ENCODE data around the gene APOO. TPM values are rescaled to one million over a fixed set of nuclear protein-coding genes. Genes with fewer than 3 reads are reported as not detected.

Gene APOO
- polyA plus RNA-seq, 2 of the 4 experiments (the other 2 are of a cell fraction) = 33.5 to 59.4 TPM

DNA sequence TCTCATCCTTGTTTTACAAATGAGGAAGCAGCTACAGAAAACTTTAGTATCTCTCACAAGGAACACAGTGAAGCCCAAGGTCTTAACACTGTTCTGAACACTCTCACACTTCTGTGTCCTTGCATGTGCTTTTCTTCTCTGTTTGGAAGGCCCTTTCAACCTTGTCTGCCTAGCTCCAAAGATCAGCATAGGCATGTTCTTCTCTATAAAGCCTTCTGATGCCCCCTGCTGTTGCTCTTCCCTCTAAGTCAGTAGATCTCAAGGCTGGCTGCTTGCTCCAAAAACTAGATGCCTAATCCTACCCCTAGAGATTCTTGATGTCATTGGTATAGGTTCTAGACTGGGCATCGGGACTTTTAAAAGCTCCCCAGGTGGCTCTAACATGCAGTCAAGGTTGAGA is 5.9 kb downstream of the APOO start:
- ATAC-seq (peak; percentile 83 to 84), DNase-seq (ENCODE audit: low read depth in 1 of 2, low spot score in 1 of 2) (peak; percentile 62 to 92), FAIRE-seq (peak; percentile 77)
- 0% methylated on average over 1 of the region's 1 CpG for WGBS (ENCODE audit: missing lambda C conversion rate)
- peaks cover 66% of the 10 kb centered on the region for H3K4me1 ChIP-seq
- H3K4me3 ChIP-seq = peak overlapping the region; percentile 22; the same call in 2 of the 3 replicates
- H3K9me3 ChIP-seq = no peaks in the 10 kb centered on the region
- peak overlapping the region; percentile 87 for H3K4me2 ChIP-seq
- ChIA-PET POLR2A (interaction anchor here (1.0 to 6.0 kb wide), 9 partner anchors 12 to 159 kb away, joined by 5 to 218 read pairs (median 11); partner anchors contain the start of genes ACOT9, EIF2S3 and SAT1), CTCF (interaction anchor here (0.6 to 10.0 kb wide), 65 partner anchors 10 to 568 kb away, joined by 3 to 312 read pairs (median 6); partner anchors contain the start of genes ACOT9, EIF2S3 and SAT1)
- TF ChIP-seq MAFK (IDR thresholded peaks at IDR 0.05; ENCODE audit: partially characterized antibody) (no peak), ZFP36 (IDR thresholded peaks at IDR 0.05; ENCODE audit: borderline replicate concordance, partially characterized antibody) (no peak), HEYL (CRISPR knock-in tag; IDR thresholded peaks at IDR 0.05) (0 out of 2 replicates have a peak, but pooled peaks have one; percentile 1), CHD2 (IDR thresholded peaks at IDR 0.05; ENCODE audit: low read length, partially characterized antibody) (no peak), RAD21 (conservative IDR thresholded peaks at IDR 0.05 in 1 of 2, IDR thresholded peaks at IDR 0.05 in 1 of 2) (peak; percentile 90 to 92), SMC3 (IDR thresholded peaks at IDR 0.05) (peak; percentile 96), E2F6 (IDR thresholded peaks at IDR 0.05; ENCODE audit: borderline replicate concordance, low read depth) (no peak), GATA3 (IDR thresholded peaks at IDR 0.05; ENCODE audit: borderline replicate concordance) (no peak), CHD4 (IDR thresholded peaks at IDR 0.05; ENCODE audit: borderline replicate concordance) (no peak), ESRRA (IDR thresholded peaks at IDR 0.05; ENCODE audit: borderline replicate concordance, low read length) (no peak), ZNF302 (CRISPR knock-in tag; IDR thresholded peaks at IDR 0.05) (no peak; the same call in 1 of the 2 replicates), ELK1 (IDR thresholded peaks at IDR 0.05; ENCODE audit: low read depth, low read length) (no peak), ZSCAN20 (CRISPR knock-in tag; IDR thresholded peaks at IDR 0.05) (no peak), NPAS2 (CRISPR knock-in tag; IDR thresholded peaks at IDR 0.05; ENCODE audit: borderline replicate concordance) (no peak), JUNB (IDR thresholded peaks at IDR 0.05) (no peak), HOXB13 (CRISPR knock-in tag; IDR thresholded peaks at IDR 0.05; ENCODE audit: low read depth) (no peak), JUN (IDR thresholded peaks at IDR 0.05) (no peak), PBX3 (IDR thresholded peaks at IDR 0.05) (no peak), TFCP2L1 (CRISPR knock-in tag; IDR thresholded peaks at IDR 0.05) (no peak), PHF8 (IDR thresholded peaks at IDR 0.05; ENCODE audit: borderline replicate concordance, low read depth) (no peak), POLR2A (IDR thresholded peaks at IDR 0.05; ENCODE audit: low read length) (no peak)
- TF ChIP-seq, protein P1, sequence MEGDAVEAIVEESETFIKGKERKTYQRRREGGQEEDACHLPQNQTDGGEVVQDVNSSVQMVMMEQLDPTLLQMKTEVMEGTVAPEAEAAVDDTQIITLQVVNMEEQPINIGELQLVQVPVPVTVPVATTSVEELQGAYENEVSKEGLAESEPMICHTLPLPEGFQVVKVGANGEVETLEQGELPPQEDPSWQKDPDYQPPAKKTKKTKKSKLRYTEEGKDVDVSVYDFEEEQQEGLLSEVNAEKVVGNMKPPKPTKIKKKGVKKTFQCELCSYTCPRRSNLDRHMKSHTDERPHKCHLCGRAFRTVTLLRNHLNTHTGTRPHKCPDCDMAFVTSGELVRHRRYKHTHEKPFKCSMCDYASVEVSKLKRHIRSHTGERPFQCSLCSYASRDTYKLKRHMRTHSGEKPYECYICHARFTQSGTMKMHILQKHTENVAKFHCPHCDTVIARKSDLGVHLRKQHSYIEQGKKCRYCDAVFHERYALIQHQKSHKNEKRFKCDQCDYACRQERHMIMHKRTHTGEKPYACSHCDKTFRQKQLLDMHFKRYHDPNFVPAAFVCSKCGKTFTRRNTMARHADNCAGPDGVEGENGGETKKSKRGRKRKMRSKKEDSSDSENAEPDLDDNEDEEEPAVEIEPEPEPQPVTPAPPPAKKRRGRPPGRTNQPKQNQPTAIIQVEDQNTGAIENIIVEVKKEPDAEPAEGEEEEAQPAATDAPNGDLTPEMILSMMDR (IDR thresholded peaks at IDR 0.05) = peak; percentile 67
- TF ChIP-seq, protein P2, sequence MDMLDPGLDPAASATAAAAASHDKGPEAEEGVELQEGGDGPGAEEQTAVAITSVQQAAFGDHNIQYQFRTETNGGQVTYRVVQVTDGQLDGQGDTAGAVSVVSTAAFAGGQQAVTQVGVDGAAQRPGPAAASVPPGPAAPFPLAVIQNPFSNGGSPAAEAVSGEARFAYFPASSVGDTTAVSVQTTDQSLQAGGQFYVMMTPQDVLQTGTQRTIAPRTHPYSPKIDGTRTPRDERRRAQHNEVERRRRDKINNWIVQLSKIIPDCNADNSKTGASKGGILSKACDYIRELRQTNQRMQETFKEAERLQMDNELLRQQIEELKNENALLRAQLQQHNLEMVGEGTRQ (IDR thresholded peaks at IDR 0.05) = no peak
- TF ChIP-seq, protein P3, sequence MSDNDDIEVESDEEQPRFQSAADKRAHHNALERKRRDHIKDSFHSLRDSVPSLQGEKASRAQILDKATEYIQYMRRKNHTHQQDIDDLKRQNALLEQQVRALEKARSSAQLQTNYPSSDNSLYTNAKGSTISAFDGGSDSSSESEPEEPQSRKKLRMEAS (IDR thresholded peaks at IDR 0.05) = peak; percentile 74
- H3K27ac ChIP-seq = peak overlapping the region; percentile 91 to 95
